Testis (tissue), 3 donors: Measurements from ENCODE around the gene KIF1A. TPM values are rescaled to one million over a fixed set of nuclear protein-coding genes. Genes with fewer than 3 reads are reported as not detected.
"Not testable (repeated sequence)": the region's sequence is repeated elsewhere in the genome, so short reads cannot be mapped to it uniquely, and the experiment has no call there.

ENCODE experiments used
- DNase-seq: peaks from one replicate; pipeline ENCODE4 v3.0.0-alpha.2; 2019
- H3K27ac ChIP-seq, 2 donors: fragments of 200-600 bp; sonication (generic); one replicate each; pipeline ENCODE4 v1.5.1; 2019
- H3K27me3 ChIP-seq: fragments of 200-600 bp; sonication (generic); one replicate; pipeline ENCODE4 v1.5.1; 2019
- H3K36me3 ChIP-seq: fragments of 200-600 bp; sonication (generic); one replicate; pipeline ENCODE4 v1.5.1; 2017; ENCODE audit warnings: low read depth; ENCODE audit errors: missing control alignments
- H3K4me1 ChIP-seq: fragments of 200-600 bp; sonication (generic); one replicate; pipeline ENCODE4 v1.5.1; 2019
- H3K4me3 ChIP-seq, 2 donors: fragments of 200-600 bp; sonication (generic); one replicate each; pipeline ENCODE4 v1.5.1; 2017 to 2019
- H3K9me3 ChIP-seq: fragments of 200-600 bp; sonication (generic); one replicate; pipeline ENCODE4 v1.5.1; 2017
- CTCF ChIP-seq, 3 experiments: fragments of 450-650 bp in 2 of 3; fragments of 200-600 bp in 1 of 3; sonication (generic) in 1 of 3; IDR thresholded peaks; one replicate each; pipeline ENCODE4 v1.5.1; 2016 to 2019; ENCODE audit warnings: antibody characterized with exemption in 3 of 3, mild to moderate bottlenecking in 2 of 3, moderate library complexity in 1 of 3
- POLR2A ChIP-seq: fragments of 450-650 bp; IDR thresholded peaks from one replicate; pipeline ENCODE4 v1.6.1; 2017; ENCODE audit warnings: antibody characterized with exemption, mild to moderate bottlenecking, moderate library complexity
- WGBS, 2 donors: methylation state at CpG; one replicate each; pipeline ENCODE4 v1.1.5; 2018; 5-methylcytosine and 5-hydroxymethylcytosine counted together
- intact Hi-C: fragments of 100-400 bp; cut with DNase I; formaldehyde crosslinking; loops from one replicate; pipeline ENCODE4 v1.15.1; 2023; ENCODE audit warnings: low total_unique reads
- polyA plus RNA-seq: library from polyadenylated mRNA; stranded (reverse); fragments of 350-450 nt; fragmentation: Illumina TruSeq; extraction: RNeasy Lipid Tissue Mini Kit (QIAGEN cat#74804); gene quantifications from one replicate; pipeline ENCODE4 v1.2.3, GENCODE V29; 2014; ENCODE audit warnings: low read depth, low replicate concordance; ENCODE audit not compliant: insufficient read depth
- total RNA-seq, 2 donors: library from RNA; depleted of rRNA; stranded (reverse); fragments of >200 nt; gene quantifications; one replicate each; pipeline ENCODE4 v1.2.3, GENCODE V29; 2016

KIF1A gene
- total and polyA plus RNA-seq, 3 donors from 2014 or later, result 33.5 to 42.1 (median 37.0) TPM

GRCh38 chr2:240687045-240687740, 132.8 kb downstream of the KIF1A start:
- Histone ChIP-seq H3K4me1 (no peaks in the 10 kb centered on the region), H3K36me3 (no peaks in the 10 kb centered on the region), H3K27me3 (no peaks in the 10 kb centered on the region), H3K9me3 (no peaks in the 10 kb centered on the region), H3K27ac (no peak overlapping the region), H3K4me3 (no peak overlapping the region)
- DNase-seq, result no peak
- intact Hi-C loops, result no loop called here
- WGBS, 2 donors, result 87 to 93% methylated on average over 13 to 19 of the region's 20 CpGs
- TF ChIP-seq POLR2A, result no peak
- TF ChIP-seq CTCF (IDR thresholded peaks at IDR 0.05), result no peak

- H3K4me3 ChIP-seq, result no peak overlapping the region
- DNase-seq, result no peak
- 78 to 85% methylated on average over 6 of the region's 6 CpGs for WGBS, 2 donors
- no peaks in the 10 kb centered on the region for H3K36me3 ChIP-seq
- no peaks in the 10 kb centered on the region for H3K9me3 ChIP-seq
- no peak overlapping the region for H3K27ac ChIP-seq
- intact Hi-C loops, result no loop called here
- TF ChIP-seq CTCF (IDR thresholded peaks at IDR 0.05) (no peak), POLR2A (no peak)
- no peaks in the 10 kb centered on the region for H3K27me3 ChIP-seq
- no peaks in the 10 kb centered on the region for H3K4me1 ChIP-seq
These were observed 133.6 kb downstream of the KIF1A start for GRCh38 chr2:240686460-240686859.

GRCh38 chr2:240685771-240686371, 134.1 kb downstream of the KIF1A start:
- Histone ChIP-seq H3K36me3 (no peaks in the 10 kb centered on the region), H3K27me3 (no peaks in the 10 kb centered on the region), H3K4me3 (no peak overlapping the region), H3K4me1 (no peaks in the 10 kb centered on the region), H3K27ac (no peak overlapping the region), H3K9me3 (no peaks in the 10 kb centered on the region)
- no peak for TF ChIP-seq CTCF (IDR thresholded peaks at IDR 0.05)
- TF ChIP-seq POLR2A, result no peak
- 81 to 86% methylated on average over 9 to 10 of the region's 10 CpGs for WGBS, 2 donors
- no peak for DNase-seq
- intact Hi-C loops, result no loop called here

GRCh38 chr2:240683980-240684728, 135.9 kb downstream of the KIF1A start:
- DNase-seq, intact Hi-C loops: not testable (repeated sequence)
- 75 to 88% methylated on average over 7 to 15 of the region's 15 CpGs for WGBS, 2 donors

GRCh38 chr2:240683329-240683979, 136.6 kb downstream of the KIF1A start:
- DNase-seq, H3K4me1 ChIP-seq, intact Hi-C loops, H3K27ac ChIP-seq, H3K9me3 ChIP-seq, H3K4me3 ChIP-seq, H3K27me3 ChIP-seq, H3K36me3 ChIP-seq: not testable (repeated sequence)
- 83% methylated on average over 1 of the region's 15 CpGs; no CpG with 5 or more reads in 1 of the 2 donors for WGBS, 2 donors

More at GRCh38 chr2:240683980-240684728, 135.9 kb downstream of the KIF1A start:
- H3K27ac ChIP-seq, H3K9me3 ChIP-seq, H3K4me1 ChIP-seq, H3K27me3 ChIP-seq, H3K36me3 ChIP-seq, H3K4me3 ChIP-seq: not testable (repeated sequence)

GRCh38 chr2:240682431-240683224, 137.4 kb downstream of the KIF1A start, which contains the start of gene AQP12B:
Gene AQP12B (minus strand): TSS chr2:240682885. CDS start chr2:240682837, 48 bp downstream.
- H3K27ac ChIP-seq, H3K27me3 ChIP-seq, intact Hi-C loops, H3K36me3 ChIP-seq, H3K4me3 ChIP-seq, H3K9me3 ChIP-seq, DNase-seq, H3K4me1 ChIP-seq: not testable (repeated sequence)
- WGBS, 2 donors, result 92% methylated on average over 31 of the region's 37 CpGs; no CpG with 5 or more reads in 1 of the 2 donors

GRCh38 chr2:240680185-240680584, 139.8 kb downstream of the KIF1A start:
- H3K27me3 ChIP-seq, H3K4me3 ChIP-seq, H3K36me3 ChIP-seq, H3K27ac ChIP-seq, H3K4me1 ChIP-seq, DNase-seq, intact Hi-C loops, H3K9me3 ChIP-seq: not testable (repeated sequence)
- 28% methylated on average over 2 of the region's 11 CpGs; no CpG with 5 or more reads in 1 of the 2 donors for WGBS, 2 donors

GRCh38 chr2:240678909-240679308, 141.1 kb downstream of the KIF1A start:
- intact Hi-C loops, H3K4me3 ChIP-seq, H3K36me3 ChIP-seq, H3K9me3 ChIP-seq, H3K27ac ChIP-seq, H3K27me3 ChIP-seq, H3K4me1 ChIP-seq, DNase-seq: not testable (repeated sequence)
- no CpG with 5 or more reads among the region's 19 CpGs for WGBS, 2 donors
